Heart left ventricle (tissue), 13 donors: ENCODE results near the gene HSPA1L.

ENCODE experiments used
- CTCF ChIP-seq, 12 donors: fragments of 200-600 bp; sonication (generic) in 4 of 12; IDR thresholded peaks; one replicate each; pipeline versions ENCODE4 v1.5.0 to v1.8.0; 2018 to 2022; ENCODE audit warnings: antibody characterized with exemption in 12 of 12, mild to moderate bottlenecking in 5 of 12
- POLR2A ChIP-seq, 2 donors: fragments of 450-650 bp; IDR thresholded peaks; one replicate each; pipeline ENCODE4 v1.6.1; 2017; ENCODE audit warnings: antibody characterized with exemption in 2 of 2, mild to moderate bottlenecking in 2 of 2, moderate library complexity in 2 of 2
- donor health status: ischemic (EF 13 %, LVEDD 7.1; RV severe dilation, severe dysfunction).
- donor health status: DM: no; HTN: yes; CAD: no.
- donor health status: DM: no; HTN: no; CAD: no.
- donor health status: ischemic (EF 25% LVEDD 6.9; RV normal size, moderate dysfunction).
- donor health status: ischemic (EF 25% LVEDD 5.7; RV mildly dilated, moderate dysfunction).
- donor health status: ischemic (EF 35%, LVEDD 5.7; RV mildly dilated, moderate dysfunction).
- donor health status: nonischemic (EF 11% LVEDD 7.7; RV severe dilation, severe dysfunction).
- donor health status: DM: yes; HTN: yes; CAD: no.
- donor health status: PGD.
- donor health status: ischemic (EF 29% LVEDD 5.4; RV normal size, mild dysfunction).
- donor health status: nonischemic (EF 23%, LVEDD 6.1; RV moderate dilation, normal function).

GRCh38 chr6:31830886-31831335 is 15.8 kb upstream of the HSPA1L start:
- no peak for TF ChIP-seq CTCF (IDR thresholded peaks at IDR 0.05)
- TF ChIP-seq POLR2A (IDR thresholded peaks at IDR 0.05) = no peak
